RKO (cell line): Measurements from ENCODE around the gene PLA2G12B.

Experiments
- DNase-seq: peaks from one replicate; pipeline ENCODE4 v3.0.0-alpha.2; 2016; ENCODE audit warnings: low spot score

PLA2G12B gene

GRCh38 chr10:72890086-72890485, 64.5 kb downstream of the PLA2G12B start:
- DNase-seq: no peak

GRCh38 chr10:72889391-72889831, 65.2 kb downstream of the PLA2G12B start:
- DNase-seq: peak; percentile 30

GRCh38 chr10:72888151-72888638, 66.4 kb downstream of the PLA2G12B start:
- no peak for DNase-seq

GRCh38 chr10:72887043-72887442, 67.6 kb downstream of the PLA2G12B start:
- DNase-seq: no peak

GRCh38 chr10:72886621-72887020, 68.0 kb downstream of the PLA2G12B start:
- DNase-seq: no peak

GRCh38 chr10:72885953-72886352, 68.7 kb downstream of the PLA2G12B start:
- DNase-seq: no peak
